HCT116 (cell line): Measurements from ENCODE around the gene RECK. TPM values are rescaled to one million over a fixed set of nuclear protein-coding genes. Genes with fewer than 3 reads are reported as not detected.

Experiments used
- ATAC-seq: fragments of 200-7000 bp; cut with Tn5 transposase; 2 replicates; pipeline ENCODE4 v1.9.1; 2020; ENCODE audit warnings: mild to moderate bottlenecking, moderate library complexity
- BruUV-seq: library from RNA; stranded (reverse); fragments of 400-500 nt; replicated peaks from 2 replicates; lab custom pipeline; 2021; lab: Mats Ljungman, UMichigan
- CTCF ChIA-PET: fragments of 300-600 bp; sonication (Branson Sonifier 250); formaldehyde crosslinking; loops from one replicate; lab custom pipeline; 2021; ENCODE audit warnings: antibody characterized with exemption; lab: Charles Lee
- POLR2A ChIA-PET: fragments of 300-600, 350-600 bp; sonication (Branson Sonifier 250); formaldehyde crosslinking; loops from one replicate; lab custom pipeline; 2021; ENCODE audit warnings: antibody characterized with exemption; lab: Charles Lee
- RAD21 ChIA-PET, 2 experiments: fragments of 300-600 bp; sonication (Branson Sonifier 250); formaldehyde crosslinking; loops; one replicate each; lab custom pipeline; 2023; ENCODE audit warnings: low total read pairs in 2 of 2; ENCODE audit not compliant: uncharacterized antibody in 2 of 2, unreplicated experiment in 2 of 2, low non-redundant PET in 1 of 2; lab: Charles Lee
- DNase-seq: peaks from one replicate; pipeline ENCODE4 v3.0.0-alpha.2; 2010; ENCODE audit warnings: low read depth, low spot score
- H2AFZ ChIP-seq: fragments of 200-600 bp; shearing (Covaris generic), sonication (generic); 2 replicates; pipeline ENCODE4 v1.6.1; 2017; ENCODE audit warnings: low read depth, mixed run types, mixed read lengths, antibody characterized with exemption, low read length; ENCODE audit not compliant: poor library complexity, severe bottlenecking
- H3K27ac ChIP-seq: 2 replicates; pipeline ENCODE4 v1.5.1; 2012; ENCODE audit warnings: low read depth, low read length
- H3K27me3 ChIP-seq: fragments of 200-600 bp; sonication (generic); 2 replicates; pipeline ENCODE4 v1.6.1; 2016; ENCODE audit warnings: mixed run types, low read length, mixed read lengths; ENCODE audit not compliant: insufficient read depth
- H3K36me3 ChIP-seq, 2 experiments: fragments of 200-500 bp in 1 of 2; fragments of 200-600 bp in 1 of 2; sonication (Bioruptor generic) in 1 of 2; sonication (generic) in 1 of 2; 2 replicates each; pipeline versions ENCODE4 v1.5.1 to v1.6.1; 2014 to 2016; ENCODE audit warnings: low read length in 2 of 2, inconsistent platforms in 1 of 2, mixed read lengths in 1 of 2, mixed run types in 1 of 2; ENCODE audit not compliant: insufficient read depth in 2 of 2, control insufficient read depth in 1 of 2
- H3K4me1 ChIP-seq, 2 experiments: fragments of 200-600 bp in 1 of 2; sonication (generic) in 1 of 2; 2 replicates each; pipeline versions ENCODE4 v1.5.1 to v1.6.1; 2012 to 2017; ENCODE audit warnings: low read length in 2 of 2, inconsistent platforms in 1 of 2, mild to moderate bottlenecking in 1 of 2, mixed read lengths in 1 of 2, mixed run types in 1 of 2, moderate library complexity in 1 of 2; ENCODE audit not compliant: insufficient read depth in 2 of 2, control insufficient read depth in 1 of 2
- H3K4me2 ChIP-seq: fragments of 200-600 bp; sonication (generic); 2 replicates; pipeline ENCODE4 v1.6.1; 2017; ENCODE audit warnings: mixed run types, low read length, mixed read lengths
- H3K4me3 ChIP-seq, 2 experiments: fragments of 200-600 bp in 1 of 2; sonication (generic) in 1 of 2; replicated peaks in 1 of 2; 2 replicates each; pipeline ENCODE4 v1.5.1; 2011 to 2016; ENCODE audit warnings: low read length in 2 of 2, control low read depth in 1 of 2, low read depth in 1 of 2, mild to moderate bottlenecking in 1 of 2, mixed read lengths in 1 of 2, mixed run types in 1 of 2
- H3K79me2 ChIP-seq: fragments of 200-600 bp; sonication (generic); 2 replicates; pipeline ENCODE4 v1.6.1; 2017; ENCODE audit warnings: mild to moderate bottlenecking, mixed run types, low read length, moderate library complexity, mixed read lengths; ENCODE audit not compliant: insufficient read depth
- H3K9ac ChIP-seq: fragments of 200-600 bp; sonication (generic); 2 replicates; pipeline ENCODE4 v1.6.1; 2016; ENCODE audit warnings: low read length, mixed read lengths
- H3K9me2 ChIP-seq: fragments of 200-600 bp; sonication (generic), shearing (Covaris generic); 2 replicates; pipeline ENCODE4 v1.6.1; 2017; ENCODE audit warnings: mixed run types, mild to moderate bottlenecking, moderate library complexity; ENCODE audit not compliant: insufficient read depth
- H3K9me3 ChIP-seq, 2 experiments: fragments of 200-500 bp in 1 of 2; fragments of 200-600 bp in 1 of 2; sonication (Bioruptor generic) in 1 of 2; sonication (generic) in 1 of 2; 2 replicates each; pipeline ENCODE4 v1.6.1; 2014 to 2017; ENCODE audit warnings: low read length in 2 of 2, mixed read lengths in 2 of 2, inconsistent platforms in 1 of 2, low read depth in 1 of 2, mild to moderate bottlenecking in 1 of 2, mixed run types in 1 of 2, moderate library complexity in 1 of 2; ENCODE audit not compliant: control insufficient read depth in 1 of 2, insufficient read depth in 1 of 2
- H4K20me1 ChIP-seq: fragments of 200-600 bp; sonication (generic), shearing (Covaris generic); 2 replicates; pipeline ENCODE4 v1.6.1; 2017; ENCODE audit warnings: mixed run types, mild to moderate bottlenecking, moderate library complexity; ENCODE audit not compliant: insufficient read depth
- ATF3 ChIP-seq: IDR thresholded peaks from 2 replicates; pipeline ENCODE4 v1.6.1; 2012
- CBX3 ChIP-seq: IDR thresholded peaks from 2 replicates; pipeline ENCODE4 v1.6.1; 2012; ENCODE audit warnings: low read depth
- CEBPB ChIP-seq: IDR thresholded peaks from 2 replicates; pipeline ENCODE4 v1.6.1; 2012; ENCODE audit warnings: low read depth
- ELF1 ChIP-seq: IDR thresholded peaks from 2 replicates; pipeline ENCODE4 v1.6.1; 2012; ENCODE audit warnings: low read depth, borderline replicate concordance
- EZH2phosphoT487 ChIP-seq: fragments of 200-600 bp; IDR thresholded peaks from 2 replicates; pipeline ENCODE4 v1.6.1; 2018; ENCODE audit warnings: antibody characterized with exemption, borderline replicate concordance
- FOSL1 ChIP-seq: IDR thresholded peaks from 2 replicates; pipeline ENCODE4 v1.6.1; 2012; ENCODE audit warnings: low read depth
- JUND ChIP-seq: IDR thresholded peaks from 2 replicates; pipeline ENCODE4 v1.6.1; 2012
- POLR2AphosphoS5 ChIP-seq: IDR thresholded peaks from 2 replicates; pipeline ENCODE4 v1.6.1; 2011; ENCODE audit warnings: mild to moderate bottlenecking, low read depth, low read length, moderate library complexity
- SIN3A ChIP-seq: IDR thresholded peaks from 2 replicates; pipeline ENCODE4 v1.6.1; 2012; ENCODE audit warnings: low read depth
- SRF ChIP-seq: IDR thresholded peaks from 2 replicates; pipeline ENCODE4 v1.6.1; 2012; ENCODE audit warnings: low read depth
- ZFX ChIP-seq: fragments of 450-650 bp; IDR thresholded peaks from 2 replicates; pipeline ENCODE4 v1.6.1; 2017
- ZNF274 ChIP-seq: fragments of 200-500 bp; sonication (Bioruptor generic); IDR thresholded peaks from 2 replicates; pipeline ENCODE4 v1.6.1; 2014; ENCODE audit warnings: mild to moderate bottlenecking, low read depth, low read length, inconsistent platforms
- intact Hi-C: fragments of 100-400 bp; cut with micrococcal nuclease; formaldehyde crosslinking; loops from 2 replicates; pipeline ENCODE4 v1.10.0; 2022
- total RNA-seq: library from RNA; stranded (reverse); gene quantifications from one replicate; pipeline ENCODE4 v1.2.1, GENCODE V29; 2021; ENCODE audit not compliant: unreplicated experiment
- TF ChIP-seq, protein P1 (sequence below), 3 experiments: fragments of 200-600 bp in 1 of 3; sonication (generic) in 1 of 3; IDR thresholded peaks in 2 of 3; conservative IDR thresholded peaks in 1 of 3; 2 replicates each; pipeline ENCODE4 v1.5.1; 2012 to 2017; ENCODE audit warnings: low read depth in 2 of 3, low read length in 2 of 3, antibody characterized with exemption in 1 of 3, borderline replicate concordance in 1 of 3, control low read depth in 1 of 3, mild to moderate bottlenecking in 1 of 3, mixed read lengths in 1 of 3, mixed run types in 1 of 3, moderate library complexity in 1 of 3; ENCODE audit not compliant: insufficient read depth in 1 of 3

The RECK gene
- total RNA-seq, 1 experiment from 2014 or later, result 3.8 TPM

GRCh38 chr9:36144309-36145232, 107.9 kb downstream of the RECK start (continued):
- TF ChIP-seq SIN3A, result no peak
- TF ChIP-seq JUND, result no peak

DNA sequence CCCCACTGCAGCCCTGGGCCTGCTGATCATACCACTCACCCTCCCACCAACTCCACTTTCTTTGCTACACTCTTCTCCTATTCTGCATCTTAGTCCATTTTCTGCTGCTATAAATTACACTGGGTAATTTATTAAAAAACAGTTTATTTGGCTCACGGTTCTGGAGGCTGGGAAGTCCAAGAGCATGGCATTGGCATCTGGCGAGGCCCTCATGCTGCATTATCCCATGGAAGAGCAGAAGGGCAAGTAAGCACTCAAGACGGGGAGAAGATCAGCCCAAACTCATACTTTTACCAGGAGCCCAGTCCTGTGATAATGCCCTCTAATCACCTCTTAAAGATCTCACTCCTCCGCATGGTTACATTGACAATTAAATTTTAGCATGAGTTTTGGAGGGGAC, 109.3 kb downstream of the RECK start:
- no TSS peak for BruUV-seq

GRCh38 chr9:36146651-36147050, 109.9 kb downstream of the RECK start:
- H3K36me3 ChIP-seq, result no peaks in the 10 kb centered on the region
- no peak overlapping the region for H3K27ac ChIP-seq
- peaks cover 0 to 3% of the 10 kb centered on the region in 2 experiments; a peak in 1 of 4 replicates for H3K9me3 ChIP-seq
- DNase-seq (no peak), ATAC-seq (no peak)
- no TSS peak for BruUV-seq
- no peaks in the 10 kb centered on the region for H3K9me2 ChIP-seq
- no peaks in the 10 kb centered on the region for H4K20me1 ChIP-seq
- CTCF ChIA-PET, result no interaction called here
- no peak overlapping the region for H3K4me2 ChIP-seq
- no peak overlapping the region for H2AFZ ChIP-seq
- RAD21 ChIA-PET, result no interaction called here
- no peak overlapping the region for H3K4me3 ChIP-seq
- no peaks in the 10 kb centered on the region for H3K79me2 ChIP-seq
- POLR2A ChIA-PET, result no interaction called here
- no peaks in the 10 kb centered on the region for H3K27me3 ChIP-seq
- H3K9ac ChIP-seq, result no peak overlapping the region
- intact Hi-C loops, result no loop called here
- peaks cover 7 to 12% of the 10 kb centered on the region in 2 experiments for H3K4me1 ChIP-seq
- no peak for TF ChIP-seq ELF1
- TF ChIP-seq EZH2phosphoT487, result no peak
- no peak for TF ChIP-seq POLR2AphosphoS5
- no peak for TF ChIP-seq ATF3
- no peak for TF ChIP-seq ZNF274
- TF ChIP-seq, protein P1, sequence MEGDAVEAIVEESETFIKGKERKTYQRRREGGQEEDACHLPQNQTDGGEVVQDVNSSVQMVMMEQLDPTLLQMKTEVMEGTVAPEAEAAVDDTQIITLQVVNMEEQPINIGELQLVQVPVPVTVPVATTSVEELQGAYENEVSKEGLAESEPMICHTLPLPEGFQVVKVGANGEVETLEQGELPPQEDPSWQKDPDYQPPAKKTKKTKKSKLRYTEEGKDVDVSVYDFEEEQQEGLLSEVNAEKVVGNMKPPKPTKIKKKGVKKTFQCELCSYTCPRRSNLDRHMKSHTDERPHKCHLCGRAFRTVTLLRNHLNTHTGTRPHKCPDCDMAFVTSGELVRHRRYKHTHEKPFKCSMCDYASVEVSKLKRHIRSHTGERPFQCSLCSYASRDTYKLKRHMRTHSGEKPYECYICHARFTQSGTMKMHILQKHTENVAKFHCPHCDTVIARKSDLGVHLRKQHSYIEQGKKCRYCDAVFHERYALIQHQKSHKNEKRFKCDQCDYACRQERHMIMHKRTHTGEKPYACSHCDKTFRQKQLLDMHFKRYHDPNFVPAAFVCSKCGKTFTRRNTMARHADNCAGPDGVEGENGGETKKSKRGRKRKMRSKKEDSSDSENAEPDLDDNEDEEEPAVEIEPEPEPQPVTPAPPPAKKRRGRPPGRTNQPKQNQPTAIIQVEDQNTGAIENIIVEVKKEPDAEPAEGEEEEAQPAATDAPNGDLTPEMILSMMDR (IDR thresholded peaks at IDR 0.05 in 2 of 3, conservative IDR thresholded peaks at IDR 0.05 in 1 of 3; ENCODE audit: borderline replicate concordance in 1 of 3, insufficient read depth in 1 of 3, low read depth in 2 of 3, low read length in 2 of 3), result no peak
- no peak for TF ChIP-seq ZFX
- TF ChIP-seq CEBPB, result no peak
- TF ChIP-seq FOSL1, result no peak

More for the DNA sequence above, 109.3 kb downstream of the RECK start:
- H3K9me3 ChIP-seq, result peaks cover 0 to 3% of the 10 kb centered on the region in 2 experiments; a peak in 1 of 4 replicates
- peaks cover 7 to 12% of the 10 kb centered on the region in 2 experiments for H3K4me1 ChIP-seq
- CTCF ChIA-PET, result no interaction called here
- H3K27me3 ChIP-seq, result no peaks in the 10 kb centered on the region
- H3K27ac ChIP-seq, result no peak overlapping the region
- intact Hi-C loops, result no loop called here
- ATAC-seq (no peak), DNase-seq (no peak)
- no peaks in the 10 kb centered on the region for H3K36me3 ChIP-seq
- no peaks in the 10 kb centered on the region for H3K79me2 ChIP-seq
- POLR2A ChIA-PET, result no interaction called here
- H3K4me3 ChIP-seq, result no peak overlapping the region
- H3K9ac ChIP-seq, result no peak overlapping the region
- no peak for TF ChIP-seq SRF
- 0 out of 2 replicates have a peak, but pooled peaks have one; percentile 38 for TF ChIP-seq CBX3
- no peaks in the 10 kb centered on the region for H4K20me1 ChIP-seq
- no peak overlapping the region for H3K4me2 ChIP-seq
- no peak overlapping the region for H2AFZ ChIP-seq
- RAD21 ChIA-PET, result no interaction called here
- no peaks in the 10 kb centered on the region for H3K9me2 ChIP-seq
